GM12864 (cell line): ENCODE results near the gene CELA3A.
"Not testable (repeated sequence)": the region's sequence is repeated elsewhere in the genome, so short reads cannot be mapped to it uniquely, and the experiment has no call there.

Source experiments
- DNase-seq: peaks from one replicate; pipeline ENCODE4 v3.0.0-alpha.2; 2011; ENCODE audit warnings: low read depth
- H3K4me3 ChIP-seq: 2 replicates; pipeline ENCODE4 v1.5.1; 2011; ENCODE audit warnings: mild to moderate bottlenecking, low read depth, low read length, control low read depth
- TF ChIP-seq, protein P1 (sequence below): IDR thresholded peaks from 2 replicates; pipeline ENCODE4 v1.5.1; 2011; ENCODE audit warnings: low read depth, mild to moderate bottlenecking, moderate library complexity, low read length, control low read depth, inconsistent platforms; ENCODE audit errors: missing control alignments

Gene CELA3A

DNA sequence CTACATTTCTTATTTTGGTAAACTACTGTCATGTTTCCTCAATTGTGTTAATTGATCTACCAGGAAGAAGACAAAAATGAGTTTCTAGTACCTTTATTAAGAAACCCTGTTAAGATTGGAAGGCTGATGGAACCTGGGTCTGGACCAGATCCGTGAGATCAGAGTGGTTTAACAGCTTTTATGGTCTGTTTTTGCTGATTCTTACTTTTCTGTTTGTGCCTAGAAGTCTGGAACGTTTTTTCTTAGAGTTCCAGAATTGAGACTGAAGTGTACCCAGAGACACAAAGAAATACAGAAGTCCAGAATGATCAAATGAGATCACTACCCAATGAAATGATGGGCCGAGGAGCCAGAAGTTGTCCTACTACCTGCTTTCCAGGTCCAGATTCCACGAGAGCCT lies 28.6 kb downstream of the CELA3A start:
- no peak overlapping the region for H3K4me3 ChIP-seq
- no peak for DNase-seq
- TF ChIP-seq, protein P1, sequence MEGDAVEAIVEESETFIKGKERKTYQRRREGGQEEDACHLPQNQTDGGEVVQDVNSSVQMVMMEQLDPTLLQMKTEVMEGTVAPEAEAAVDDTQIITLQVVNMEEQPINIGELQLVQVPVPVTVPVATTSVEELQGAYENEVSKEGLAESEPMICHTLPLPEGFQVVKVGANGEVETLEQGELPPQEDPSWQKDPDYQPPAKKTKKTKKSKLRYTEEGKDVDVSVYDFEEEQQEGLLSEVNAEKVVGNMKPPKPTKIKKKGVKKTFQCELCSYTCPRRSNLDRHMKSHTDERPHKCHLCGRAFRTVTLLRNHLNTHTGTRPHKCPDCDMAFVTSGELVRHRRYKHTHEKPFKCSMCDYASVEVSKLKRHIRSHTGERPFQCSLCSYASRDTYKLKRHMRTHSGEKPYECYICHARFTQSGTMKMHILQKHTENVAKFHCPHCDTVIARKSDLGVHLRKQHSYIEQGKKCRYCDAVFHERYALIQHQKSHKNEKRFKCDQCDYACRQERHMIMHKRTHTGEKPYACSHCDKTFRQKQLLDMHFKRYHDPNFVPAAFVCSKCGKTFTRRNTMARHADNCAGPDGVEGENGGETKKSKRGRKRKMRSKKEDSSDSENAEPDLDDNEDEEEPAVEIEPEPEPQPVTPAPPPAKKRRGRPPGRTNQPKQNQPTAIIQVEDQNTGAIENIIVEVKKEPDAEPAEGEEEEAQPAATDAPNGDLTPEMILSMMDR: no peak

DNA sequence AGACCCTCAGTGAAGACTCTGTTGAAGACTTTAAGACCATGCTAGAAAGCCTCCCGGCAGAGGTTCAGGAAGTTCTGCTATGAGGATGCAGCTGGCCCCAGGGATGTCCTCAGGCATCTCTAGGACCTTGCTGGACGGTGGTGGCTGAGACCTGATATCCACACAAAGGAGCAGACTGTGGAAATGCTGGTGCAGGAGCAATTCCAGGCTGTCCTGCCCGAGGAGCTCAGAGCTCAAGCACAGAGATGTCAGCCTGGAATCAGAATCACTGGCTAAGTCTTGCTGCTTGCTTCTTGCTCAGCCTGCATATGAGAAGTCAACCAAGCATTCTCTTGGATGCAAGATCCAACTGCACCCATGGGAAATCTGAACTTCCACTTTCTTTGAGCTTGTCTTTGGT lies 29.0 kb downstream of the CELA3A start:
- DNase-seq: no peak
- TF ChIP-seq, protein P1: no peak
- no peak overlapping the region for H3K4me3 ChIP-seq

DNA sequence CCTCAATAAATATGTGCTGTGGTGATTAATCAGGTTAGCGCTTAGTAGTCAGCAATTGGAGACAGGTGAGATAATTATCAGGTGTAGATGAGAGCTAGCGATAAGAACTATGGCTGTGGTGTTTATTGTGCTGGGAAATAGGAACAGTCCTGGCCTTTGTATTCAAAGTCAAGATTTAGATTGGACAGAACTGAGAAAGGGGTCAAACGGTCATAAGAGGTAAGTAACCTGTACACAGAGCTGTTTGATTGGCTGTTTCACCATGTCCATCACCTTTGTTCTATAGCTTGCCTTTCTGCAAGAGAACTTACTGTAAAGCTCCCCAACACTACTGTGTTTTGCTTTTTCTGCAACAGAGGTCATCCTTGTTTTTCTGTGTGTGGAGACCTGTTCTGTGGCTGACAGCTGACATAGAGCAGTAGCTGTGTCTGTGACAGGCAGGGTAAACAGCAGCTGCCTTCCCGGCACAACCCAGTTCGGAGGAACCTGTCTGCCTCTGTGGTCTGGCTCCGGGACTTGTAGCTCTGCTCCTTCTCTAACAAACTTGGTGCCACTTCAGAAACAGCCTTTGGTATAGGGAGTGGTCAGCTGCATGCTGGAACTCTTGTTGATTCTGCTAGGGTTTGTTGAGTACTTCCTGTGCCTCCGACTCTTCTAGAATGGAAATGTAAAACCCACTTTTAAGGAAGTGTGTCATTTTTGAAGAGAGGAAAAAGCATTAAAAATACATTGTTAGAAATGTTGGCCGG lies 29.9 kb downstream of the CELA3A start:
- no peak for DNase-seq
- H3K4me3 ChIP-seq: no peak overlapping the region
- TF ChIP-seq, protein P1: no peak

DNA sequence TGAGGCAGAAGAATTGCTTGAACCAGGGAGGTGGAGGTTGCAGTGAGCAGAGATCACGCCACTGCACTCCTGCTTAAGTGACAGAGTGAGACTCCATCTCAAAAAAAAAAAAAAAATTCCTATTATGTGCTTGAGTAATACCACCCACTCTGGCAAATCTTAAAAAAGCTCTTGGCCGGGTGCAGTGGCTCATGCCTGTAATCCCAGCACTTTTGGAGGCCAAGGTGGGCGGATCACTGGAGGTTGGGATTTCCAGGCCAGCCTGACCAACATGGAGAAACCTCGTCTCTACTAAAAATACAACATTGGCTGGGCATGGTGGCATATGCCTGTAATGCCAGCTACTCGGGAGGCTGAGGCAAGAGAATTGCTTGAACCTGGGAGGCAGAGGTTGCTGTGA lies 33.4 kb downstream of the CELA3A start:
- DNase-seq, H3K4me3 ChIP-seq: not testable (repeated sequence)

DNA sequence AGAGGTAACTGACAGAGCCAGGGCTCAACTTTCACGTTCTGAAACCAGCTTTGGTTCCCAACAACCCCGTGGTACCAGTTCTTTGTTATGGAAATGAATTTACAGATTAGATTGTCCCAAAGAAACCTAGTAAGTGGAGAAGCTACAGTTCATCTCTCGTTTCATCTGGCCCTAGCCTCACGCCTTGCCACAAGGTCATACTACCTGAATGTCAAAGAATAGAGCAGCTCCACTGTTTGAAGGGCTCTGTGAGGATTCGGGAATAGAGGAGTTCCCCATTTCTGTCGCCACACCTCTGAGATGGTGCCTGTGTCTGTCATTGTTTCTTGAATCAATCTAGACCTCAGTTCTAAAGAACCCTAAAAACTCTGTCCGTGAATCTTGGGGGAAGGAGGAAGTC lies 36.1 kb downstream of the CELA3A start:
- TF ChIP-seq, protein P1: no peak
- no peak overlapping the region for H3K4me3 ChIP-seq
- DNase-seq: no peak

DNA sequence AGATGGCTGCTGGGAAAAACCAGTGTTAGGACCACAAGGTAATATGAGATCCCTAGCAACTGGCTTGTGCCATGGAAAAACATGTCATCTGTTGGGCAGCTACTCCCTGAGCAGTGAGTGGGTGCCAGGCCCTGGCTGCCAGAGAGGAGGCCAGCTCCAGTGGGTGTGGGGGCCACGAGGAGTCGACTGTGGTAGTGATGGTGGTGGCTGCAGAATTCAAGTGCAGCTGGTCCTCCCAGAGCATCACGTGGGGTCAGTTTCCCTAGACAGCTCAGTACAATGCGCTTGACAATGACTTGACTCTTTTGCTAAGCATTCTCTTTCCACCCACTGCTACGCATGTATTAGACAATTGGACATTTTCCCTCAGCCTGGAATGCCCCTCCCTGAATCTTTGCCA lies 36.6 kb downstream of the CELA3A start:
- DNase-seq: no peak
- TF ChIP-seq, protein P1: no peak
- no peak overlapping the region for H3K4me3 ChIP-seq

DNA sequence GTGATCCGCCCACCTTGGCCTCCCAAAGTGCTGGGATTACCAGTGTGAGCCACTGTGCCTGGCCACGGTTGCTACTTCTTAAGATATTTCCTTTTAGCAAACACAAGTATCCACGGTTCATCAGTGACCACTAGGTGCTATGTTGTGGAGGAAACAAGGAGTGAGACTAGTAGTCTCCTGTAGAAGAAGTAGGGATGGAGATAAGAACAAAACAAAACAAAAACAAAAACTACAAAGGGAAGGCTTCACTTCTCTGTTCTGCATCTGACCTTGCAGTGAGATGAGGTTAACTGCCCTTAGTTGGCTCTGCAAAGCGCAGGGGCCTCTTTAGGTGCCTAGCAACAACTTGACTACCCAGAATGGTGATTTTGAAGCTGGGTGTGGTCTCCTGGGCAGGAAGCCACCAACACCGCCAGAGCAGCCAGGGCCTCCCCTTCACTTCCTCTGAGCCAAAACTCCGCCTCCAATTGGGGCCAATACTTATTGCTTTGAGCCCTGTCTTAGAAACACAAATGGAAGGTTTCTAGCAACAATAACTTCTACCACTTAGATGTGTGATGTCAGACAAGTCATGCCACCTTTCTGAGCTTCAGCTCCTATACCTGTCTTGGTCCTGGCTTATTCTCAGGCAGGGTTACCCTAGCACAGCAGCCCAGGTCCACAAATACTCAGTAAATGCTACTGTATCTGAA lies 38.3 kb downstream of the CELA3A start:
- peak; percentile 98 for DNase-seq
- TF ChIP-seq, protein P1: peak; percentile 26
- H3K4me3 ChIP-seq: peak overlapping the region; percentile 38
